Tibial nerve (tissue), 4 donors: ENCODE results near the gene GABRG3. TPM values are rescaled to one million over a fixed set of nuclear protein-coding genes. Genes with fewer than 3 reads are reported as not detected.

ENCODE experiments used
- DNase-seq, 2 donors: peaks; one replicate each; pipeline ENCODE4 v3.0.0-alpha.2; 2019; ENCODE audit warnings: low spot score in 2 of 2
- H3K27ac ChIP-seq, 4 donors: fragments of 200-600 bp; sonication (generic) in 3 of 4; one replicate each; pipeline ENCODE4 v1.5.1; 2017 to 2019; ENCODE audit warnings: mild to moderate bottlenecking in 1 of 4
- H3K27me3 ChIP-seq, 2 donors: fragments of 200-600 bp; sonication (generic) in 1 of 2; one replicate each; pipeline versions ENCODE4 v1.5.1 to v1.6.0; 2017 to 2019
- H3K36me3 ChIP-seq, 3 donors: fragments of 200-600 bp; sonication (generic); one replicate each; pipeline ENCODE4 v1.5.1; 2018 to 2019
- H3K4me1 ChIP-seq, 4 donors: fragments of 200-600 bp; sonication (generic) in 3 of 4; one replicate each; pipeline ENCODE4 v1.5.1; 2017 to 2019
- H3K4me3 ChIP-seq, 4 donors: fragments of 200-600 bp; sonication (generic) in 3 of 4; one replicate each; pipeline ENCODE4 v1.5.1; 2017 to 2019; ENCODE audit warnings: mild to moderate bottlenecking in 1 of 4, moderate library complexity in 1 of 4
- H3K9me3 ChIP-seq, 4 donors: fragments of 200-600 bp; sonication (generic) in 3 of 4; one replicate each; pipeline ENCODE4 v1.5.1; 2017 to 2019
- CTCF ChIP-seq, 5 experiments: fragments of 200-600 bp in 3 of 5; fragments of 450-650 bp in 2 of 5; sonication (generic) in 3 of 5; IDR thresholded peaks; one replicate each; pipeline ENCODE4 v1.5.1; 2016 to 2019; ENCODE audit warnings: antibody characterized with exemption in 5 of 5, mild to moderate bottlenecking in 3 of 5, moderate library complexity in 2 of 5
- EP300 ChIP-seq, 2 donors: sonication (generic); formaldehyde crosslinking; IDR thresholded peaks; one replicate each; pipeline ENCODE4 v1.6.1; 2017; ENCODE audit warnings: antibody characterized with exemption in 2 of 2, mild to moderate bottlenecking in 1 of 2
- POLR2A ChIP-seq, 2 donors: fragments of 450-650 bp; IDR thresholded peaks; one replicate each; pipeline ENCODE4 v1.6.1; 2017; ENCODE audit warnings: antibody characterized with exemption in 2 of 2, mild to moderate bottlenecking in 2 of 2, moderate library complexity in 2 of 2
- WGBS, 2 donors: methylation state at CpG; one replicate each; pipeline ENCODE4 v1.1.5; 2018; 5-methylcytosine and 5-hydroxymethylcytosine counted together
- total RNA-seq, 4 donors: library from RNA; depleted of rRNA; stranded (reverse); fragments of >200 nt; gene quantifications; one replicate each; pipeline ENCODE4 v1.1.0, GENCODE V29; 2016

The GABRG3 gene
- total RNA-seq, 4 donors from 2014 or later: not detected

- Histone ChIP-seq H3K9me3 (no peaks in the 10 kb centered on the region), H3K4me1 (no peaks in the 10 kb centered on the region), H3K4me3 (no peak overlapping the region), H3K36me3 (no peaks in the 10 kb centered on the region), H3K27ac (no peak overlapping the region), H3K27me3 (no peaks in the 10 kb centered on the region)
- no peak for DNase-seq
- TF ChIP-seq POLR2A (IDR thresholded peaks at IDR 0.05): no peak
- TF ChIP-seq EP300 (IDR thresholded peaks at IDR 0.05): no peak
- TF ChIP-seq CTCF (IDR thresholded peaks at IDR 0.05): no peak
- WGBS, 2 donors: 94% methylated on average over 5 of the region's 5 CpGs
Measured at GRCh38 chr15:27579738-27580137, 608.8 kb downstream of the GABRG3 start.

- no peak for DNase-seq
- WGBS, 2 donors: 50 to 60% methylated on average over 5 of the region's 5 CpGs
- Histone ChIP-seq H3K27ac (no peak overlapping the region), H3K4me1 (no peaks in the 10 kb centered on the region), H3K27me3 (no peaks in the 10 kb centered on the region), H3K4me3 (no peak overlapping the region), H3K36me3 (no peaks in the 10 kb centered on the region), H3K9me3 (no peaks in the 10 kb centered on the region)
- TF ChIP-seq POLR2A (IDR thresholded peaks at IDR 0.05) (no peak), CTCF (IDR thresholded peaks at IDR 0.05) (no peak), EP300 (IDR thresholded peaks at IDR 0.05) (no peak)
Measured at GRCh38 chr15:27582726-27583410, 611.9 kb downstream of the GABRG3 start.

GRCh38 chr15:27583651-27584050 is 612.7 kb downstream of the GABRG3 start:
- WGBS, 2 donors: 0 to 24% methylated on average over 1 of the region's 1 CpG
- H3K27ac ChIP-seq: no peak overlapping the region
- H3K27me3 ChIP-seq: no peaks in the 10 kb centered on the region
- DNase-seq: no peak
- no peak for TF ChIP-seq EP300 (IDR thresholded peaks at IDR 0.05)
- no peak for TF ChIP-seq POLR2A (IDR thresholded peaks at IDR 0.05)
- TF ChIP-seq CTCF (IDR thresholded peaks at IDR 0.05): no peak
- H3K9me3 ChIP-seq: no peaks in the 10 kb centered on the region
- H3K4me3 ChIP-seq: no peak overlapping the region
- no peaks in the 10 kb centered on the region for H3K4me1 ChIP-seq
- no peaks in the 10 kb centered on the region for H3K36me3 ChIP-seq

- no peak for DNase-seq
- no peaks in the 10 kb centered on the region for H3K27me3 ChIP-seq
- no peaks in the 10 kb centered on the region for H3K9me3 ChIP-seq
- TF ChIP-seq CTCF (IDR thresholded peaks at IDR 0.05): no peak
- H3K4me3 ChIP-seq: no peak overlapping the region
- H3K4me1 ChIP-seq: no peaks in the 10 kb centered on the region
- WGBS, 2 donors: 77 to 82% methylated on average over 6 of the region's 6 CpGs
- no peaks in the 10 kb centered on the region for H3K36me3 ChIP-seq
- H3K27ac ChIP-seq: no peak overlapping the region
Measured at GRCh38 chr15:27585041-27585640, 614.2 kb downstream of the GABRG3 start.

- no peak overlapping the region for H3K4me3 ChIP-seq
- DNase-seq: no peak
- no peak overlapping the region for H3K27ac ChIP-seq
- no peaks in the 10 kb centered on the region for H3K36me3 ChIP-seq
- no peaks in the 10 kb centered on the region for H3K27me3 ChIP-seq
- WGBS, 2 donors: 30 to 36% methylated on average over 13 to 14 of the region's 14 CpGs
- no peak for TF ChIP-seq CTCF (IDR thresholded peaks at IDR 0.05)
- no peak for TF ChIP-seq EP300 (IDR thresholded peaks at IDR 0.05)
- TF ChIP-seq POLR2A (IDR thresholded peaks at IDR 0.05): no peak
- no peaks in the 10 kb centered on the region for H3K9me3 ChIP-seq
- H3K4me1 ChIP-seq: no peaks in the 10 kb centered on the region
Measured at GRCh38 chr15:27587810-27588209, 616.8 kb downstream of the GABRG3 start.
